ENCODE measurements around the gene VCP. TPM values are rescaled to one million over a fixed set of nuclear protein-coding genes. Genes with fewer than 3 reads are reported as not detected.

VCP gene
- total RNA-seq, 1 donor from 2014 or later: 185 TPM

GRCh38 chr9:35033101-35033500 is 39.3 kb downstream of the VCP start:
- H3K9me3 ChIP-seq: no peaks in the 10 kb centered on the region
- DNase-seq (no peak), ATAC-seq (no peak)
- H3K4me1 ChIP-seq: peaks cover 4% of the 10 kb centered on the region
- intact Hi-C loops (cut with DNase I): no loop called here
- H3K4me3 ChIP-seq: no peak overlapping the region
- no peaks in the 10 kb centered on the region for H3K27me3 ChIP-seq
- no peaks in the 10 kb centered on the region for H3K36me3 ChIP-seq
- no peak overlapping the region for H3K27ac ChIP-seq
- no peak for TF ChIP-seq CTCF (IDR thresholded peaks at IDR 0.05)

GRCh38 chr9:35029852-35030251 is 42.6 kb downstream of the VCP start:
- H3K36me3 ChIP-seq: no peaks in the 10 kb centered on the region
- no peak for TF ChIP-seq CTCF (IDR thresholded peaks at IDR 0.05)
- H3K9me3 ChIP-seq: no peaks in the 10 kb centered on the region
- ATAC-seq (no peak), DNase-seq (no peak)
- H3K4me3 ChIP-seq: no peak overlapping the region
- no peaks in the 10 kb centered on the region for H3K27me3 ChIP-seq
- H3K27ac ChIP-seq: no peak overlapping the region
- no peaks in the 10 kb centered on the region for H3K4me1 ChIP-seq
- intact Hi-C loops (cut with DNase I): no loop called here

- intact Hi-C loops (cut with DNase I): no loop called here
- no peaks in the 10 kb centered on the region for H3K4me1 ChIP-seq
- H3K9me3 ChIP-seq: no peaks in the 10 kb centered on the region
- no peak overlapping the region for H3K4me3 ChIP-seq
- H3K27ac ChIP-seq: no peak overlapping the region
- no peaks in the 10 kb centered on the region for H3K27me3 ChIP-seq
- ATAC-seq (no peak), DNase-seq (no peak)
- H3K36me3 ChIP-seq: no peaks in the 10 kb centered on the region
- no peak for TF ChIP-seq CTCF (IDR thresholded peaks at IDR 0.05)
Observed at GRCh38 chr9:35029241-35029640, 43.2 kb downstream of the VCP start.

GRCh38 chr9:35028341-35028740 is 44.1 kb downstream of the VCP start:
- Histone ChIP-seq H3K4me1 (no peaks in the 10 kb centered on the region), H3K36me3 (no peaks in the 10 kb centered on the region), H3K9me3 (no peaks in the 10 kb centered on the region), H3K27me3 (no peaks in the 10 kb centered on the region), H3K27ac (no peak overlapping the region), H3K4me3 (no peak overlapping the region)
- intact Hi-C loops (cut with DNase I): no loop called here
- TF ChIP-seq CTCF (IDR thresholded peaks at IDR 0.05): no peak
- ATAC-seq (no peak), DNase-seq (no peak)

- ATAC-seq (no peak), DNase-seq (no peak)
- Histone ChIP-seq H3K4me1 (no peaks in the 10 kb centered on the region), H3K9me3 (no peaks in the 10 kb centered on the region), H3K27me3 (no peaks in the 10 kb centered on the region), H3K27ac (no peak overlapping the region), H3K36me3 (no peaks in the 10 kb centered on the region), H3K4me3 (no peak overlapping the region)
- TF ChIP-seq CTCF (IDR thresholded peaks at IDR 0.05): no peak
- intact Hi-C loops (cut with DNase I): no loop called here
Observed at GRCh38 chr9:35027860-35028259, 44.6 kb downstream of the VCP start.

- no peaks in the 10 kb centered on the region for H3K36me3 ChIP-seq
- intact Hi-C loops (cut with DNase I): no loop called here
- no peak overlapping the region for H3K27ac ChIP-seq
- no peaks in the 10 kb centered on the region for H3K27me3 ChIP-seq
- H3K4me3 ChIP-seq: no peak overlapping the region
- ATAC-seq (no peak), DNase-seq (no peak)
- H3K4me1 ChIP-seq: no peaks in the 10 kb centered on the region
- no peaks in the 10 kb centered on the region for H3K9me3 ChIP-seq
- no peak for TF ChIP-seq CTCF (IDR thresholded peaks at IDR 0.05)
Observed at GRCh38 chr9:35027374-35027773, 45.1 kb downstream of the VCP start.
